GM12878 (cell line): Measurements from ENCODE around the gene MAFG.

Experiments
- EZH2 ChIP-seq: IDR thresholded peaks from 2 replicates; pipeline ENCODE4 v1.6.1; 2012; ENCODE audit warnings: low read depth, mild to moderate bottlenecking, control low read depth, inconsistent platforms, low read length, borderline replicate concordance; ENCODE audit not compliant: control insufficient read depth
- RAD21 ChIP-seq: IDR thresholded peaks from 2 replicates; pipeline ENCODE4 v1.6.1; 2011; ENCODE audit warnings: mild to moderate bottlenecking, low read depth, low read length, moderate library complexity; ENCODE audit not compliant: insufficient read depth
- TAF1 ChIP-seq: IDR thresholded peaks from 2 replicates; pipeline ENCODE4 v1.6.1; 2011; ENCODE audit warnings: mild to moderate bottlenecking, low read depth, low read length, borderline replicate concordance

DNA sequence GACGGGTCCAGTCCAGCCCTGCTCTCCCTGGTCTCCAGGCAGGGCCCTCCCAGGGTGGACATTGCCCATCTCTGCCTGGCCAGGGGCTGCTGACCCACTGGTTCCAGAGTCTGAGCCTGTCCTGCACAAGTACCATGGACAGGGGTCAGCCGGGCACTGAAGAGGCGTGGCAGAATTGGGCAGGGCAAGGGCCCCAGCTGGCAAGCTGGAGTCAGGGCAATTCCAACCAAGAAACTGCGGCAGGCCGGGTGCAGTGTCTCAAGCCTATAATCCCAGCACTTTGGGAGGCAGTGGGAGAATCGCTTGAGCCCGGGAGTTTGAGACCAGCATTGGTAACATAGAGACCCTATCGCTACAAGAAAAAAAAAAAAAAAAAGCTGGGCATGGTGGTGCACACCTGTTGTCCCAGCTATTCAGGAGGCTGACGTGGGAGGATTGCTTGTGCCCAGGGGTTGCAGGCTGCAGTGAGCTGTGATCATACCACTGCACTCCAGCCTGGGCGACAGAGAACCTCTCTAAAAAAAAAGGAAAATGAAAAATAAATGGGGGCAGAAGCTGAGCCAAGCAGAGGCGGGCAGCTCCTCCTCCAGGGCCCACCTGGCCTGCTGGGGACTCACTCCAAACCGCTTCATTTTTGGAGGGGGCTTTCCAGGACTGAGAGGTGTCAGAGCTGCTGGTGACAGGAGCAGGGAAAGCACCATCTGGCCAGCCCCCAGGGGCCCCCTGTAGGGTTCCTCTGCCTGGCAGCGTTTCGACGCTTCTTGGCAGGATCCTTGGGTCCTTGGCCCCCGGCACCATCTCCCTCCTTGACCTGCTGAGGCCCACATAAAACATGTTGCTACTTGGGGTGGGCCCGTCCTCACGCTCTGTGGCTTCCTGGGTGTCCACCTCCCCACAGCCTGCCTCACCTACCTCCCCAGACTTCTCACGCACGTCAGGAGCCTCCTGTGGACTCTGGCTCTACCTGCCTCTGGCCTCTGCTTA lies 2.9 kb upstream of the MAFG start:
- no peak for TF ChIP-seq RAD21
- TF ChIP-seq TAF1: no peak
- TF ChIP-seq EZH2: no peak
